ENCODE measurements around the gene SLC25A17.
"Not testable (repeated sequence)": the region's sequence is repeated elsewhere in the genome, so short reads cannot be mapped to it uniquely, and the experiment has no call there.

Gene SLC25A17

GRCh38 chr22:40791241-40791640, 27.9 kb downstream of the SLC25A17 start:
- no peaks in the 10 kb centered on the region for H3K4me1 ChIP-seq (ENCODE audit: control insufficient read depth in 2 of 2, insufficient read depth in 1 of 2, low read depth in 1 of 2, low read length in 2 of 2)
- H2BK12ac ChIP-seq (ENCODE audit: low read length) = no peak overlapping the region
- no peak overlapping the region for H3K18ac ChIP-seq (ENCODE audit: low read length)
- no peaks in the 10 kb centered on the region for H3K27me3 ChIP-seq (ENCODE audit: control insufficient read depth in 3 of 3, insufficient read depth in 3 of 3, low read depth in 1 of 3, low read length in 3 of 3)
- H2BK120ac ChIP-seq (ENCODE audit: low read depth, low read length) = no peak overlapping the region
- no peak for DNase-seq (ENCODE audit: low spot score)
- H3K4me3 ChIP-seq (ENCODE audit: low read length in 2 of 2) = no peak overlapping the region
- no peak overlapping the region for H2BK5ac ChIP-seq (ENCODE audit: low read length)
- H3K9ac ChIP-seq (ENCODE audit: low read depth, low read length, poor library complexity) = no peak overlapping the region
- H3K4ac ChIP-seq (ENCODE audit: low read length) = no peak overlapping the region
- no peak overlapping the region for H4K91ac ChIP-seq (ENCODE audit: low read depth, low read length, poor library complexity)
- no peak overlapping the region for H3K14ac ChIP-seq (ENCODE audit: low read length)
- H3K9me3 ChIP-seq (replicated peaks in 1 of 2; ENCODE audit: control insufficient read depth in 2 of 2, insufficient read depth in 1 of 2, low read depth in 1 of 2, low read length in 2 of 2) = no peaks in the 10 kb centered on the region
- no peak overlapping the region for H2AFZ ChIP-seq (ENCODE audit: low read length)
- H3K4me2 ChIP-seq (ENCODE audit: insufficient read depth, low read length, poor library complexity, severe bottlenecking) = no peak overlapping the region
- peaks cover 7 to 51% of the 10 kb centered on the region in 2 donors for H3K36me3 ChIP-seq (replicated peaks in 1 of 2; ENCODE audit: control insufficient read depth in 2 of 2, insufficient read depth in 2 of 2, low read length in 2 of 2)
- no peak overlapping the region for H4K8ac ChIP-seq (ENCODE audit: low read depth, low read length)
- H3K23ac ChIP-seq (ENCODE audit: low read depth, low read length, poor library complexity) = no peak overlapping the region
- no peak overlapping the region for H2BK15ac ChIP-seq (ENCODE audit: low read length)
- no peak overlapping the region for H2AK5ac ChIP-seq (ENCODE audit: low read depth, low read length)
- no peaks in the 10 kb centered on the region for H3K79me1 ChIP-seq (ENCODE audit: low read depth, low read length)
- no peak overlapping the region for H3K27ac ChIP-seq (replicated peaks; ENCODE audit: low read length)

GRCh38 chr22:40789131-40789530, 30.0 kb downstream of the SLC25A17 start:
- no peak overlapping the region for H3K27ac ChIP-seq (replicated peaks; ENCODE audit: low read length)
- H2BK12ac ChIP-seq (ENCODE audit: low read length) = no peak overlapping the region
- no peak overlapping the region for H4K91ac ChIP-seq (ENCODE audit: low read depth, low read length, poor library complexity)
- no peak overlapping the region for H3K23ac ChIP-seq (ENCODE audit: low read depth, low read length, poor library complexity)
- H3K4me3 ChIP-seq (ENCODE audit: low read length in 2 of 2) = no peak overlapping the region
- H2BK120ac ChIP-seq (ENCODE audit: low read depth, low read length) = no peak overlapping the region
- H3K27me3 ChIP-seq (ENCODE audit: control insufficient read depth in 3 of 3, insufficient read depth in 3 of 3, low read depth in 1 of 3, low read length in 3 of 3) = no peaks in the 10 kb centered on the region
- H2BK5ac ChIP-seq (ENCODE audit: low read length) = peak overlapping the region; percentile 53
- no peak overlapping the region for H2AK5ac ChIP-seq (ENCODE audit: low read depth, low read length)
- peak overlapping the region; percentile 82 for H3K14ac ChIP-seq (ENCODE audit: low read length)
- DNase-seq (ENCODE audit: low spot score) = no peak
- H3K9me3 ChIP-seq (replicated peaks in 1 of 2; ENCODE audit: control insufficient read depth in 2 of 2, insufficient read depth in 1 of 2, low read depth in 1 of 2, low read length in 2 of 2) = no peaks in the 10 kb centered on the region
- H3K9ac ChIP-seq (ENCODE audit: low read depth, low read length, poor library complexity) = no peak overlapping the region
- H3K79me1 ChIP-seq (ENCODE audit: low read depth, low read length) = no peaks in the 10 kb centered on the region
- no peak overlapping the region for H4K8ac ChIP-seq (ENCODE audit: low read depth, low read length)
- no peak overlapping the region for H3K4me2 ChIP-seq (ENCODE audit: insufficient read depth, low read length, poor library complexity, severe bottlenecking)
- no peak overlapping the region for H3K4ac ChIP-seq (ENCODE audit: low read length)
- H2AFZ ChIP-seq (ENCODE audit: low read length) = no peak overlapping the region
- H3K4me1 ChIP-seq (ENCODE audit: control insufficient read depth in 2 of 2, insufficient read depth in 1 of 2, low read depth in 1 of 2, low read length in 2 of 2) = no peaks in the 10 kb centered on the region
- H2BK15ac ChIP-seq (ENCODE audit: low read length) = no peak overlapping the region
- WGBS, 2 donors (ENCODE audit: extremely low coverage in 2 of 2, insufficient read length in 2 of 2, insufficient replicate concordance in 1 of 2) = no CpG with 5 or more reads among the region's 22 CpGs
- H3K36me3 ChIP-seq (replicated peaks in 1 of 2; ENCODE audit: control insufficient read depth in 2 of 2, insufficient read depth in 2 of 2, low read length in 2 of 2) = peaks cover 7 to 60% of the 10 kb centered on the region in 2 donors
- no peak overlapping the region for H3K18ac ChIP-seq (ENCODE audit: low read length)

DNA sequence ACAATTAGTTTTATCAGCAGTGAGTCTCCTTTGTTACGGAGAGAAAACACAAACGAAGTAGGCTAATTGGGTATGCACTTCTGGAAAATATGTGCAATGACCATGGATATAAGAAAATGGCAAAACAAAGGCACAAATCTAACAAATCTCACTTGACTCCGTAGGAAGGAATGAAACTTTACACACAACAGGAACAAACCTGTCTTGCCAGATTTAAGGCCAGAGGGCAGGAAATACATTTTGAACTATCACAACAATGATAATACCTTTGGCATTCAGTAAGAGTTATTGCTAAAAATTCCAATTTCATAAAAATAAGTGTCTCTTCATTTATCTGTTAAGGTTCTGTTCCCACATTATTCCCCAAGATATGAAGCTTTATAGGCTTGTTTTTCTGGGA, 36.6 kb downstream of the SLC25A17 start:
- H3K27me3 ChIP-seq (ENCODE audit: control insufficient read depth in 3 of 3, insufficient read depth in 3 of 3, low read depth in 1 of 3, low read length in 3 of 3) = no peaks in the 10 kb centered on the region
- no CpG with 5 or more reads among the region's 3 CpGs for WGBS, 2 donors (ENCODE audit: extremely low coverage in 2 of 2, insufficient read length in 2 of 2, insufficient replicate concordance in 1 of 2)

GRCh38 chr22:40781749-40782148, 37.4 kb downstream of the SLC25A17 start:
- H3K36me3 ChIP-seq (replicated peaks in 1 of 2; ENCODE audit: control insufficient read depth in 2 of 2, insufficient read depth in 2 of 2, low read length in 2 of 2) = peaks cover 4 to 51% of the 10 kb centered on the region in 2 donors
- H3K27me3 ChIP-seq (ENCODE audit: control insufficient read depth in 3 of 3, insufficient read depth in 3 of 3, low read depth in 1 of 3, low read length in 3 of 3); H2BK120ac ChIP-seq (ENCODE audit: low read depth, low read length); H2BK15ac ChIP-seq (ENCODE audit: low read length); H2AK5ac ChIP-seq (ENCODE audit: low read depth, low read length); H4K91ac ChIP-seq (ENCODE audit: low read depth, low read length, poor library complexity); H3K27ac ChIP-seq (replicated peaks; ENCODE audit: low read length); H3K4me2 ChIP-seq (ENCODE audit: insufficient read depth, low read length, poor library complexity, severe bottlenecking); H3K79me1 ChIP-seq (ENCODE audit: low read depth, low read length); H3K18ac ChIP-seq (ENCODE audit: low read length); H2AFZ ChIP-seq (ENCODE audit: low read length); H2BK5ac ChIP-seq (ENCODE audit: low read length); DNase-seq (ENCODE audit: low spot score); H3K9ac ChIP-seq (ENCODE audit: low read depth, low read length, poor library complexity); H2BK12ac ChIP-seq (ENCODE audit: low read length); H4K8ac ChIP-seq (ENCODE audit: low read depth, low read length); H3K4me1 ChIP-seq (ENCODE audit: control insufficient read depth in 2 of 2, insufficient read depth in 1 of 2, low read depth in 1 of 2, low read length in 2 of 2); H3K4me3 ChIP-seq (ENCODE audit: low read length in 2 of 2); H3K9me3 ChIP-seq (replicated peaks in 1 of 2; ENCODE audit: control insufficient read depth in 2 of 2, insufficient read depth in 1 of 2, low read depth in 1 of 2, low read length in 2 of 2); H3K4ac ChIP-seq (ENCODE audit: low read length); H3K23ac ChIP-seq (ENCODE audit: low read depth, low read length, poor library complexity); H3K14ac ChIP-seq (ENCODE audit: low read length): not testable (repeated sequence)
- WGBS, 2 donors (ENCODE audit: extremely low coverage in 2 of 2, insufficient read length in 2 of 2, insufficient replicate concordance in 1 of 2) = no CpG with 5 or more reads among the region's 14 CpGs

More for the DNA sequence above, 36.6 kb downstream of the SLC25A17 start:
- Histone ChIP-seq H2BK120ac (ENCODE audit: low read depth, low read length) (no peak overlapping the region), H3K9me3 (replicated peaks in 1 of 2; ENCODE audit: control insufficient read depth in 2 of 2, insufficient read depth in 1 of 2, low read depth in 1 of 2, low read length in 2 of 2) (no peaks in the 10 kb centered on the region), H3K79me1 (ENCODE audit: low read depth, low read length) (no peaks in the 10 kb centered on the region), H4K91ac (ENCODE audit: low read depth, low read length, poor library complexity) (no peak overlapping the region), H3K18ac (ENCODE audit: low read length) (no peak overlapping the region), H3K4me3 (ENCODE audit: low read length in 2 of 2) (no peak overlapping the region), H2AK5ac (ENCODE audit: low read depth, low read length) (no peak overlapping the region), H2BK15ac (ENCODE audit: low read length) (no peak overlapping the region), H4K8ac (ENCODE audit: low read depth, low read length) (no peak overlapping the region), H3K4me2 (ENCODE audit: insufficient read depth, low read length, poor library complexity, severe bottlenecking) (no peak overlapping the region), H3K23ac (ENCODE audit: low read depth, low read length, poor library complexity) (no peak overlapping the region), H2BK5ac (ENCODE audit: low read length) (no peak overlapping the region), H3K14ac (ENCODE audit: low read length) (no peak overlapping the region), H3K9ac (ENCODE audit: low read depth, low read length, poor library complexity) (no peak overlapping the region), H3K4ac (ENCODE audit: low read length) (no peak overlapping the region), H3K4me1 (ENCODE audit: control insufficient read depth in 2 of 2, insufficient read depth in 1 of 2, low read depth in 1 of 2, low read length in 2 of 2) (no peaks in the 10 kb centered on the region), H3K36me3 (replicated peaks in 1 of 2; ENCODE audit: control insufficient read depth in 2 of 2, insufficient read depth in 2 of 2, low read length in 2 of 2) (peaks cover 2 to 50% of the 10 kb centered on the region in 2 donors), H2BK12ac (ENCODE audit: low read length) (no peak overlapping the region), H2AFZ (ENCODE audit: low read length) (no peak overlapping the region), H3K27ac (replicated peaks; ENCODE audit: low read length) (no peak overlapping the region)
- no peak for DNase-seq (ENCODE audit: low spot score)

Measured in neuronal stem cell (in vitro differentiated cells).